HL-60 (cell line): Measurements from ENCODE around the gene TTC24.

Experiments used
- GABPA ChIP-seq: IDR thresholded peaks from 2 replicates; pipeline ENCODE4 v1.6.1; 2012; ENCODE audit warnings: low read depth
- POLR2AphosphoS5 ChIP-seq: IDR thresholded peaks from 2 replicates; pipeline ENCODE4 v1.6.1; 2012; ENCODE audit warnings: low read depth

- TF ChIP-seq POLR2AphosphoS5, result no peak
- no peak for TF ChIP-seq GABPA
These were observed 19.6 kb upstream of the TTC24 start for GRCh38 chr1:156559797-156560385.
